Measurements from ENCODE around the gene ART5.
A peak's percentile ranks its signal among the peaks of the same experiment; 100 is the strongest.

ART5 gene

DNA sequence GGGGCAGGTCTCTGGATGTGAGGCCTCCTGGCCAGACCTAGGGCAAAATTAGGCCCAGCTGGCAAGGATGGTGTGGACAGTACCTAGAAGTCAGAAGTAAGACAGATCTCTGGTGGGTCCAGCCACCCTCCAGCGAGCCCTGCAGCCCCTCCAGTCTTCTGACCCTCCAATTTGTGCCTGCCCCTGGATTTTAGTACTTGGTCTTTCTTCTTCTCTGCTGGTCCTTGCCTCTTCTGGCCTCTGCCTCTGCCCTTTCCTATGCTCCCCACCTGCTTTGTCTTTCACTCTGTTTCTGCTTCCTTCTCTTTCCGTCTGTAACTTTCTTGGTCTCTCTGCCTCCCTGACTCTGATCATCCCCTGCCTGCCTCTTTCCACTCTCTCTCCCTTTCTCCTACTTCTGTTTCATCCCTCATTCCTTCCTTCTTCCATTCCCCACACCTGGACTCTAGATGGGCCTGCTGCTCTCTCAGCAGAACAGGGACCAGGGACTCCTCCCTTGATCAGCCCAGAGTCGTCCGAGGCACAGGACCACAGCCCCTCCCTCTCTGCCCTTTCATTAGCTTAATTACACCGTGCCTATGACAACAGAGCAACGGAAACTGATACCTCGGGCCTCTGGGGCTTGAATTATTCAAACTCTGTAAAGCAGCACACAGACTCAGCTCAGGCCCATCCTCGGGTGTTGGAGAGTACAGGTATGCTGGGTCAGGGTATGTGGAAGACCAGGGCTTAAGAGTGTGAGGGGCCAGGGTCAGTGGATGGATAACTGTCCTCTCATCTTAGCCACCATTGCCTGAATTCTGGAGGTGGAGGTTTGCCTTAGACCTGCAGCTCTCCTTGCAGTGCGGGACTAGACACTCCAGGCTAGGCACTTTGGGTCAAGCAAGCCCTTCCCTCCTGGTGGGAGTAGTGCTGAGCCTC lies 29.8 kb upstream of the ART5 start, which contains the start of gene CHRNA10:
CHRNA10 (minus strand) TSS at position 51 of the 921 bp plus-strand sequence. CDS start 72 bp downstream, outside the sequence.
- Histone ChIP-seq H3K36me3 (peaks cover 93 to 100% (median 100%) of the 10 kb centered on the region in 11 experiments), H3K4me2 (no peak within 1 kb of the TSS), H3K4me1 (peaks cover 0 to 3% (median 0%) of the 10 kb centered on the region in 10 experiments; a peak in 4 of 20 replicates), H3K4me3 (no peak within 1 kb of the TSS), H4K20me1 (peaks cover 0 to 88% (median 15%) of the 10 kb centered on the region in 11 experiments; a peak in 14 of 22 replicates), H3K27ac (no peak within 1 kb of the TSS), H3K9me3 (replicated peaks in 1 of 11) (no peaks in the 10 kb centered on the region), H3K9ac (no peak within 1 kb of the TSS), H3K27me3 (no peaks in the 10 kb centered on the region)
- no peak for TF ChIP-seq Cebpa-rat (IDR thresholded peaks at IDR 0.05)

DNA sequence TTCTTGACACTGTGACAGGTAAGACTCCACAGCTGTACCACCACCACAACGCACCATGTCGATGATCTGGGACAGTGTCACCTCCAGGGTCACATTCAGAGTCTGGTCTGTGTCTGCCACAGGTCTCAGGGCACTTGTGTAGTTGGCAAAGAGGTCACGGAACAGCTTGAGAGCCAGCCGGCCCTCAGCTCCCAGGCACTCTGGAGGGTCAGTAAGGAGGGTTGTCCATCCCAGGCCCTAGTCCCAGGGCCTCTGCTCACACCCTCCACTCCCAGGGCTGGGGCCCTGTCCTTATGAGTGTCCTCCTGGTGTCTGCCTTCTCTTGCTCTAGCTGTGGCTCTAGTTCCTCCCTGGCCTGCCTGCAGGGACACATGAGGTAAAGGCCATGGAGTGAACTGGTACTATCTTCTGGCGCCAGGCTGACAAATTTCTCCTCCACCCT lies 28.0 kb upstream of the ART5 start:
- Histone ChIP-seq H3K4me2 (no peak overlapping the region), H3K4me1 (peaks cover 0 to 17% (median 9%) of the 10 kb centered on the region in 10 experiments; a peak in 11 of 20 replicates), H3K9me3 (replicated peaks in 1 of 11) (no peaks in the 10 kb centered on the region), H3K27ac (no peak overlapping the region), H3K4me3 (no peak overlapping the region), H4K20me1 (peaks cover 0 to 69% (median 13%) of the 10 kb centered on the region in 11 experiments; a peak in 13 of 22 replicates), H3K27me3 (no peaks in the 10 kb centered on the region), H3K36me3 (peaks cover 82 to 100% (median 100%) of the 10 kb centered on the region in 11 experiments), H3K9ac (no peak overlapping the region; a peak in 1 of 22 replicates)
- no peak for TF ChIP-seq Cebpa-rat (IDR thresholded peaks at IDR 0.05)

DNA sequence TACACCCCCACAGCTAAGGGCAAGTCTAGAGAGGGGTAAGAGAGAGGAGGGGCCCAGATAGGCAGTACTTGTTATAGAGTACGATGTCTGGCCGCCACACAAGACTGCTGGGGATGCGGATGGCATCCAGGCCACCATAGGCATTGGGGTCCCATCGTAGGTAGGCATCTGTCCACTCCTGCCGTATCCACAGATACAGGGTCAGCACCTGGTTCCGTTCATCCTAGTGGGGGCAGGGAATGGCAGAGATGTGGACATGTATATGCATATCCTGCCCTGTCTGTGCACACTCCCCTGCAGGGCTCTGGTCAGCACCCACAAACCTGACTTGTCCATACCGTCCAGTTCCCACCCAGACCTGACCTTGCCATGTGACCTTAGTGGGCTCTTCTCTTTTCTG lies 27.3 kb upstream of the ART5 start:
- no peaks in the 10 kb centered on the region for H3K9me3 ChIP-seq (replicated peaks in 1 of 11)
- H3K27me3 ChIP-seq, result no peaks in the 10 kb centered on the region
- peaks cover 82 to 100% (median 100%) of the 10 kb centered on the region in 11 experiments for H3K36me3 ChIP-seq
- H3K4me1 ChIP-seq, result peaks cover 0 to 17% (median 9%) of the 10 kb centered on the region in 10 experiments; a peak in 11 of 20 replicates
- no peak overlapping the region for H3K4me2 ChIP-seq
- TF ChIP-seq Cebpa-rat (IDR thresholded peaks at IDR 0.05), result no peak
- H4K20me1 ChIP-seq, result peaks cover 0 to 64% (median 13%) of the 10 kb centered on the region in 11 experiments; a peak in 13 of 22 replicates
- H3K4me3 ChIP-seq, result no peak overlapping the region
- no peak overlapping the region for H3K9ac ChIP-seq
- no peak overlapping the region for H3K27ac ChIP-seq

DNA sequence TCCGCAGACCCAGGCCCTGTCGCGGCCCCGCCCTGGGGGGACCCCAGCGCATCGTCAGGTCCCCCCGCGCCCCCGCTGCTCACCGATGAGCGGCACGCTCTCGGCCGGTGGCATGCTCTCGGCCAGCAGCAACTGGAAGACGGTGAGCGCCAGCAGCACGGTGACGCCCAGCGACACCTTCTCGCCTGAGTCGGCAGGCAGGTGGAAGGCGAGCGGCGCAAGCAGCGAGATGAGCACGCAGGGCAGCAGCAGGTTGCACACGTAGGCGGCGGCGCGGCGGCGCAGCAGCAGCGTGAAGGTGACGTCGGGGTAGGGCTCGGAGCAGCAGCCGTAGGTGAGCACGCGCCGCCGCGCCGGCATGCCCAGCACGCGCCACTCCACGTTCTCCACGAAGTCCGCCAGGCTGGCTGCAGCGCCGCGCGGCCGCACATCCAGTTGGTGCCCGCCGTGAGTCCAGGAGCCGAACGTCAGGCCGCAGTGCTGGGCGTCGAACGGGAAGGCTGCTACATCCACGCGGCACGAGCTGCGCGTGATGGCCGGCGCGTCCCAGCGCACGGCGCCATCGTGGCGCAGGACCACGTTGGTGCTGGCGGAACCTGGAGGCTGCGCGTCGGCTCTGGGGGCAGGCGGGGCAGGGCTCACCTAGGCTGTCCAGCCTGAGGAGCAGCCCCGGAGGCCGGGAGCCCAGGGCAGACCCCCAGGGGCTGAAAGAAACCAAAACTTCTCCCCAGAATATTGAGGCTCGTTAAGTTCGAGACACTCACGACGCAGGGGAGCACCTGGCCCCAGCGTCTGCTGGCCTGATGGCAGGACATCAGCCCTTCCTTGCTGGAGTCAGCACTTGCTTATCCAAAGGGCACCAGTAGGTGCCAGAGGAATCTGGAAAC lies 25.6 kb upstream of the ART5 start:
- H4K20me1 ChIP-seq, result peaks cover 0 to 52% (median 11%) of the 10 kb centered on the region in 11 experiments; a peak in 13 of 22 replicates
- H3K36me3 ChIP-seq, result peaks cover 68 to 91% (median 85%) of the 10 kb centered on the region in 11 experiments
- H3K4me1 ChIP-seq, result peaks cover 0 to 17% (median 9%) of the 10 kb centered on the region in 10 experiments; a peak in 11 of 20 replicates
- no peaks in the 10 kb centered on the region for H3K27me3 ChIP-seq
- no peak overlapping the region for H3K9ac ChIP-seq
- no peaks in the 10 kb centered on the region for H3K9me3 ChIP-seq (replicated peaks in 1 of 11)
- TF ChIP-seq Cebpa-rat (IDR thresholded peaks at IDR 0.05), result no peak
- H3K4me2 ChIP-seq, result no peak overlapping the region
- no peak overlapping the region for H3K4me3 ChIP-seq
- H3K27ac ChIP-seq, result no peak overlapping the region

DNA sequence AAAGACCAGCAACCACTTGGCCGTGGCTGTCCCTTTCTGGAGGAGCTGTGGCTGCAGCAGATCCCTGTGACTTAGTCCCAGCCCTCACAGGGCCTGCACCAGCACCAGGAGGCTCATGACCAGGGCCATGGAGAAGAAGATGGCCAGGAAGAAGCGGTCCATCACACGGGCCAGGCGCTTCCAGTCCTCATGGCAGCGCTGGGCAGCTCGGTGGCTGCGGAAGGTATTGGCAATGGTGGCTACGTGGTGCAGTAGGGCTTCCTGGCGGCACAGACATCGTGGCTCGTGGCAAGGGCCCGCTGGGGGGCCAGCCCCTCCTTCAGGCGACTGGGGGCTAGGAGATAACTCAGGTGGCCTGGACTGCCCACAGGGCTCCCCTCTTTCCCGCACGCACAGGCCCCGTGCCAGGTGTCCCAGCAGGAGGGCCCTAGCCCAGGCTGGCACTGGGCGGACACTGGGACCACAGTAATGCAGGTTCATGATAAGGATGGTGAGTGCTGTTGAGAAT lies 24.3 kb upstream of the ART5 start:
- Histone ChIP-seq H3K9ac (no peak overlapping the region; a peak in 1 of 22 replicates), H3K4me2 (peak overlapping the region in 5 of 11 experiments; percentile 27 to 56 (median 47); a peak in 7 of 22 replicates), H4K20me1 (peaks cover 0 to 39% (median 7%) of the 10 kb centered on the region in 11 experiments; a peak in 13 of 22 replicates), H3K4me1 (peaks cover 0 to 17% (median 9%) of the 10 kb centered on the region in 10 experiments; a peak in 11 of 20 replicates), H3K27me3 (no peaks in the 10 kb centered on the region), H3K4me3 (no peak overlapping the region), H3K27ac (no peak overlapping the region), H3K36me3 (peaks cover 55 to 78% (median 72%) of the 10 kb centered on the region in 11 experiments), H3K9me3 (replicated peaks in 1 of 11) (no peaks in the 10 kb centered on the region)
- no peak for TF ChIP-seq Cebpa-rat (IDR thresholded peaks at IDR 0.05)

DNA sequence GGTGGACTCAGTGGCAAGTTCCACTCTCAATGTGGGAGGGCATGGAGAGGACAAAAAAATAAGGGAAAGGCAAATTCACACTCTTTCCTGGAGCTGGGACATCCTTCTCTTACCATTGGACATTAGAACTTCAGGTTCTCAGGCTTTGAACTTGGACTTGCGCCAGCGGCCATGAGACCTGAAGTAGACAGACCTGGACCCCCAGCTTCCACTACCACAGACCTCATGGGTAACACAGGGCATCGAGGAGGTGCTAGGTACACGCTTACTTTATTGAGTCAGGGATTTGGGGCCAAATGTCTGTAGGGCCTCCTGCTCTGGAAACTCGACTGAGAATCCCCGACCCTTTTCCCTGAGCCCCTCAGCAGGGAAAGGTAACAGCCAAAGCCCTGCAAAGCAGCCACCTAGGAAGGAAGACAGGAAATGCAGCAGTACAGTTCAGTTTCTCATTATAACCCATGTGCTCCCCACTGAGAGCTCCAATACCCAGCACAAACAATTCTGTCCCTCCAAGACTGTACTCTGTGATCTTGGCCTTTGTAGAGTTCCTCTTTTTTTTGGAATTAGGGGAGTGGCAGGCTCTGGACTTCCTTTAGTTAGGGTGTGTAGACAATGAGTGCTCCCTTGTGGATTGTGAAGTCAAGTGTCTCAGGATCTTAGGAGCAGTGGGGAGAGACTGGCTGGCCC lies 23.7 kb upstream of the ART5 start:
- Histone ChIP-seq H3K4me1 (peaks cover 0 to 17% (median 9%) of the 10 kb centered on the region in 10 experiments; a peak in 11 of 20 replicates), H3K27me3 (no peaks in the 10 kb centered on the region), H3K27ac (0 out of 22 replicates have a peak overlapping the region, but pooled peaks of 1 of the 11 experiments have one; percentile 13), H3K9me3 (replicated peaks in 1 of 11) (no peaks in the 10 kb centered on the region), H3K4me2 (peak overlapping the region in 5 of 11 experiments; percentile 27 to 56 (median 47); a peak in 7 of 22 replicates), H3K4me3 (no peak overlapping the region), H3K9ac (no peak overlapping the region; a peak in 1 of 22 replicates), H4K20me1 (peaks cover 0 to 33% (median 4%) of the 10 kb centered on the region in 11 experiments; a peak in 11 of 22 replicates), H3K36me3 (peaks cover 49 to 72% (median 66%) of the 10 kb centered on the region in 11 experiments)
- TF ChIP-seq Cebpa-rat (IDR thresholded peaks at IDR 0.05), result no peak

DNA sequence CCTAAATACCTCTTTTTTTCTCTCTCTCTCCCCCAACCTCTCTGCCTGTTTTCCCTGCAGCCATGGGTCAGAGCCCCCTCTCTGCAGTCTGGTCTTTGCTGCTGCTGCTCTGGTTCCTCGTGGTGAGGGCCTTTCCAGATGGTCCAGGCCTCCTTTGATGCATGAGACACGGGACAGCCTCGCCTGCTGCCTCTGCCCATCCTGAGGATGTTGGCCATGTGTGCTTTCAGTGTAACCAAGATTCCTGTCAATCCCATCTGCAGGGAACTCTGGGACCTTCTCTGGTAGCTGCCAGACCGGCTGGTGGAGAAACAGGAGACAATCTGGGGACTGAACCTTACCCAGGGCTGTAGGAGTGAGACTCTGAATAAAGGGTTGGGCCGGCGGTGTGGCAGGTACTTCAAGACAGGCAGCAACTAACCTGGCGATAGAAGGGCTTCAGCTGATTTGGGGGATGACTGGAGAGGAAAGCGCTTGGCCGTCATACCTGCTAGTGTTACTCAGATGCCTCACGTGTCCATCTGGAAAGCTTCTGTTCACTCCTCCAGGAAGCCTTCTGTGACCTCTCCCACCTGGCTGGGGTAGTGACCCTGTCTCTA lies 22.3 kb upstream of the ART5 start:
- no peak overlapping the region for H3K4me2 ChIP-seq
- no peak overlapping the region for H3K4me3 ChIP-seq
- H3K9ac ChIP-seq, result no peak overlapping the region
- H4K20me1 ChIP-seq, result peaks cover 0 to 20% (median 0%) of the 10 kb centered on the region in 11 experiments; a peak in 8 of 22 replicates
- no peak for TF ChIP-seq Cebpa-rat (IDR thresholded peaks at IDR 0.05)
- no peak overlapping the region for H3K27ac ChIP-seq
- H3K27me3 ChIP-seq, result no peaks in the 10 kb centered on the region
- peaks cover 0 to 17% (median 9%) of the 10 kb centered on the region in 10 experiments; a peak in 11 of 20 replicates for H3K4me1 ChIP-seq
- peaks cover 36 to 58% (median 53%) of the 10 kb centered on the region in 11 experiments for H3K36me3 ChIP-seq
- H3K9me3 ChIP-seq (replicated peaks in 1 of 11), result no peaks in the 10 kb centered on the region
